Smooth muscle cell (in vitro differentiated cells): ENCODE measurements around the gene RILPL1. TPM values are rescaled to one million over a fixed set of nuclear protein-coding genes. Genes with fewer than 3 reads are reported as not detected.
"Not testable (repeated sequence)": the region's sequence is repeated elsewhere in the genome, so short reads cannot be mapped to it uniquely, and the experiment has no call there.

Experiments used
- DNase-seq: peaks from one replicate; lab custom pipeline; 2025; ENCODE audit not compliant: unreplicated experiment; lab: John Stamatoyannopoulos, UW
- H2AFZ ChIP-seq: fragments of 200-600 bp; sonication (generic); 2 replicates; pipeline ENCODE4 v1.6.0; 2016; ENCODE audit warnings: antibody characterized with exemption, low read depth, mild to moderate bottlenecking
- H3F3A ChIP-seq: fragments of 200-600 bp; sonication (generic); 2 replicates; pipeline ENCODE4 v1.6.0; 2017; ENCODE audit warnings: antibody characterized with exemption, low read depth
- H3K27ac ChIP-seq: fragments of 200-600 bp; sonication (generic); 2 replicates; pipeline ENCODE4 v1.5.1; 2016; ENCODE audit warnings: low read depth, mild to moderate bottlenecking
- H3K27me3 ChIP-seq: fragments of 200-600 bp; sonication (generic); 2 replicates; pipeline ENCODE4 v1.6.1; 2016; ENCODE audit warnings: low read depth, mild to moderate bottlenecking
- H3K36me3 ChIP-seq: fragments of 200-600 bp; sonication (generic); 2 replicates; pipeline ENCODE4 v1.5.1; 2016; ENCODE audit warnings: low read depth
- H3K4me1 ChIP-seq: fragments of 200-600 bp; sonication (generic); 2 replicates; pipeline ENCODE4 v1.5.1; 2016; ENCODE audit warnings: low read depth
- H3K4me2 ChIP-seq: fragments of 200-600 bp; sonication (generic); 2 replicates; pipeline ENCODE4 v1.6.0; 2016; ENCODE audit warnings: mild to moderate bottlenecking
- H3K4me3 ChIP-seq: fragments of 200-600 bp; sonication (generic); 2 replicates; pipeline ENCODE4 v1.5.1; 2016; ENCODE audit warnings: mild to moderate bottlenecking
- H3K79me2 ChIP-seq: fragments of 200-600 bp; sonication (generic); 2 replicates; pipeline ENCODE4 v1.6.0; 2016; ENCODE audit warnings: low read depth, mild to moderate bottlenecking
- H3K9ac ChIP-seq: fragments of 200-600 bp; sonication (generic); 2 replicates; pipeline ENCODE4 v1.6.0; 2016; ENCODE audit warnings: low read depth
- H3K9me3 ChIP-seq: fragments of 200-600 bp; sonication (generic); replicated peaks from 2 replicates; pipeline ENCODE4 v1.5.1; 2016; ENCODE audit warnings: low read depth
- H4K20me1 ChIP-seq: fragments of 200-600 bp; sonication (generic); 2 replicates; pipeline ENCODE4 v1.6.0; 2016; ENCODE audit warnings: low read depth
- WGBS: methylation state at CpG from one replicate; pipeline ENCODE4 v1.1.7; 2016; ENCODE audit warnings: low lambda C conversion rate; 5-methylcytosine and 5-hydroxymethylcytosine counted together
- polyA plus RNA-seq: library from polyadenylated mRNA; unstranded; fragments of >200 nt; fragmentation: Nextera tagmentation; extraction: Ambion mirVana; gene quantifications from 2 replicates; pipeline ENCODE4 v1.2.1, GENCODE V29; 2016
- total RNA-seq: library from RNA; depleted of rRNA; stranded (reverse); fragments of >200 nt; gene quantifications from 2 replicates; pipeline ENCODE4 v1.2.3, GENCODE V29; 2014
- TF ChIP-seq, protein P1 (sequence below): fragments of 200-600 bp; sonication (generic); IDR thresholded peaks from 2 replicates; pipeline ENCODE4 v1.5.1; 2017; ENCODE audit warnings: borderline replicate concordance, mild to moderate bottlenecking, antibody characterized with exemption; ENCODE audit not compliant: insufficient read depth, poor library complexity, severe bottlenecking

The RILPL1 gene
- total and polyA plus RNA-seq, 2 experiments from 2014 or later: 17.9 to 29.8 TPM

DNA sequence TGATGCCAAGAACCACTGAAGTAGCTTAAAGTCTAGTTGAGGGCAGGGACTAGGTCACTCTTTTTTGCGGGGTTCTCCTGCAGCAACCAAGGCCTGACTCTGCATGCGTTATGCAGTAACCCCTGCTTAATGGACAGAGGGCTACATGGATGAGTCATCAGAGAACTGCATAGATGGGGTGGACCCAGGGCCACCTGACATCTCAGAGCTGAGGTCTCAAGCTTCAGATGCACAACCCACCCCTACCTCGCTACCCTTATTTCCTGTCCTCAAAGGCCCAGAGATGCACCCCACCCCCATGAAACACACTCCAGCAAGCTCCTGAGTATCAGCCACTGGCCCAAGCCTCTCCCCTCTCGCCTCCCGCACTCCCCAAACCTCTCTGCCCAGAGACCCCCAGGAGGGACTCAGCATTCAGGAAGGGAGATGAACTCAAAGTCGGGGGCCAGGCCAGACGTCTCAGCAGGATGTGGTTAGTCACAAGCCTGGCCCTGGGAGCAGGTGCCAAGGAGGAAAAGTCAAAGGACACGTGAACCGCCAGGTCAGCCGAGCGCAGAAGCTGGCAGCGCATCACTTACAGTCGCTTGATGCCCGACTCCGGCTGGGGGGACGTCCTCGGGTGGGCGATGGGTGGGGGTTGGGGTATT lies 49.8 kb downstream of the RILPL1 start:
- no peaks in the 10 kb centered on the region for H3F3A ChIP-seq
- no peak overlapping the region for H3K9ac ChIP-seq
- TF ChIP-seq, protein P1, sequence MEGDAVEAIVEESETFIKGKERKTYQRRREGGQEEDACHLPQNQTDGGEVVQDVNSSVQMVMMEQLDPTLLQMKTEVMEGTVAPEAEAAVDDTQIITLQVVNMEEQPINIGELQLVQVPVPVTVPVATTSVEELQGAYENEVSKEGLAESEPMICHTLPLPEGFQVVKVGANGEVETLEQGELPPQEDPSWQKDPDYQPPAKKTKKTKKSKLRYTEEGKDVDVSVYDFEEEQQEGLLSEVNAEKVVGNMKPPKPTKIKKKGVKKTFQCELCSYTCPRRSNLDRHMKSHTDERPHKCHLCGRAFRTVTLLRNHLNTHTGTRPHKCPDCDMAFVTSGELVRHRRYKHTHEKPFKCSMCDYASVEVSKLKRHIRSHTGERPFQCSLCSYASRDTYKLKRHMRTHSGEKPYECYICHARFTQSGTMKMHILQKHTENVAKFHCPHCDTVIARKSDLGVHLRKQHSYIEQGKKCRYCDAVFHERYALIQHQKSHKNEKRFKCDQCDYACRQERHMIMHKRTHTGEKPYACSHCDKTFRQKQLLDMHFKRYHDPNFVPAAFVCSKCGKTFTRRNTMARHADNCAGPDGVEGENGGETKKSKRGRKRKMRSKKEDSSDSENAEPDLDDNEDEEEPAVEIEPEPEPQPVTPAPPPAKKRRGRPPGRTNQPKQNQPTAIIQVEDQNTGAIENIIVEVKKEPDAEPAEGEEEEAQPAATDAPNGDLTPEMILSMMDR: no peak
- H3K79me2 ChIP-seq: no peaks in the 10 kb centered on the region
- no peaks in the 10 kb centered on the region for H4K20me1 ChIP-seq
- no peak overlapping the region for H2AFZ ChIP-seq
- H3K27me3 ChIP-seq: no peaks in the 10 kb centered on the region
- no peak overlapping the region for H3K27ac ChIP-seq
- no peak overlapping the region for H3K4me2 ChIP-seq
- no peaks in the 10 kb centered on the region for H3K36me3 ChIP-seq
- WGBS: 92% methylated on average over 18 of the region's 18 CpGs
- H3K4me1 ChIP-seq: no peaks in the 10 kb centered on the region
- H3K4me3 ChIP-seq: no peak overlapping the region
- H3K9me3 ChIP-seq: no peaks in the 10 kb centered on the region
- no peak for DNase-seq

DNA sequence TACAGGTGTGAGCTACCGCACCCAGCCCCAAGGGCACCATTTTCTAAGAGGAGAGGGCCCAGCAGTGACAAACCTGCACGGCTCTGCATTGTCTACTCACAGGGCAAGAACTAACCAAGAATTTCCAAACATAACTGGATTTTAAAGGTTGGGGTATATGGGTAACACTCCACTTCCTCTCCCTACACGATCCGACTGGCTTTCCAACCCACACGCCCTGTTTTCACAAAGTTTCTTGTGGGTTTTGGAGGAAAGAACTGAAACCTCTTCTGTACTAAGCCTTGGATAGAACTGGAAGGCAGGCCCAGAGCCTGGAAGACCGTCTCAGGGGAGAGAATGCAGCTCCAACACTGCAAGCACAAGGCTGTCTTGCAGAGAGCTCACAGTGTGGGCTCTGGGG lies 50.6 kb downstream of the RILPL1 start:
- Histone ChIP-seq H3K9ac (no peak overlapping the region), H3K4me3 (no peak overlapping the region), H3K4me2 (no peak overlapping the region), H4K20me1 (no peaks in the 10 kb centered on the region), H3F3A (no peaks in the 10 kb centered on the region), H3K36me3 (no peaks in the 10 kb centered on the region), H3K27ac (no peak overlapping the region), H3K9me3 (no peaks in the 10 kb centered on the region), H3K4me1 (no peaks in the 10 kb centered on the region), H2AFZ (no peak overlapping the region), H3K79me2 (no peaks in the 10 kb centered on the region), H3K27me3 (no peaks in the 10 kb centered on the region)
- DNase-seq: no peak
- TF ChIP-seq, protein P1: no peak
- WGBS: 94% methylated on average over 6 of the region's 6 CpGs

DNA sequence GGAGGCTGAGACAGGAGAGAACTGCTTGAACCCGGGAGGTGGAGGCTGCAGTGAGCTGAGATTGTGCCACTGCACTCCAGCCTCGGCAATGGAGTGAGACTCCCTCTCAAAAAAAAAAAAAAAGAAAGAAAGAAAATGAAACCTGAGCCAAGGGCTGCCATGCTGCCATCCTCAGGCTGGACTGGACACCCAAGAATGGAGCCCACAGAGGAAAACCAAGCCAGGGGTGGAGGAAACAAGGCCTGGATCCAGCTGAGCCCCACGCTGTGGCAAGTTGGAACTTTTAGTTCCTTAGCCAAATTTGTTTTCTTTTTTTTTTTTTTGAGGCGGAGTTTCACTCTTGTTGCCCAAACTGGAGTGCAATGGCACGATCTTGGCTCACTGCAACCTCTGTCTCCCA lies 52.3 kb downstream of the RILPL1 start:
- not testable (repeated sequence) for H3K27ac ChIP-seq, H3F3A ChIP-seq, H3K36me3 ChIP-seq, H3K4me3 ChIP-seq, H3K4me1 ChIP-seq, H2AFZ ChIP-seq, H3K9ac ChIP-seq, H3K79me2 ChIP-seq, H4K20me1 ChIP-seq, H3K9me3 ChIP-seq, DNase-seq, H3K27me3 ChIP-seq, H3K4me2 ChIP-seq
- 98% methylated on average over 5 of the region's 5 CpGs for WGBS

DNA sequence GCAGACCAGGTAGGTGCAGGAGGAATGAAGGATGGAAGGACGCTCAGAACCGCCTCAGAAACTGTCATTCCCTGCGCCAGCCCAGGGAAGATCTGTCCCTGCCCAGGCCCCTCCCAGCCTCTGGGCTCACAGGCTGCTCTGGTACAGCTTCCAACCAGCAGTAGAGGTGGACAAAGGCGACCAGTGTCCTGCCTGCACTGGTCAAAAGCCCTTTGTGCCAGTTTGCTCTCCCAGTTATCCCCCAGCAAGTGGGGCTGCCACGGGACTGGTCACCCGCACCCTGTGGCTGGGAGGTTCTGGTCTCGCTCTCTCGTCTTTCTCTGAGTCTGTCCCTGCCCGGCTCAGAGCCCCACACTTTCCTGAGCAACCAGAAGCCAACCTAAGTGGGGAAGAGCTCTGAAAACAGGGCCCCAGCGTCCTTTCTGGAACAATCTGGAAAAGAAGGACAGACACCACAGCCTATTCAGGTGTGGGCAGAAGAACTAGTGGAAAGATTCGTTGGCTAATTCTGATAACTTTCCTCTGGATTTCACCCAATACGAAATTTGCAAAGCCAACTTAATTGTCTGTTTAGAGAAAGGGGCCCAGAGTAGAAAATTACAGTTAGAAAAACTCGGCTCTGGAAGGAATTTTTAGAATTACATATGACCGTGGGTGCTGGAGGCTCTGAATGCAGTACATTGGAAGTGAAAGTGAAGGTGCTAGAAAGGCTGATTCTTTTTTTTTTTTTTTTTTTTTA lies 53.9 kb downstream of the RILPL1 start:
- H3K4me2 ChIP-seq: no peak overlapping the region
- no peak overlapping the region for H3K27ac ChIP-seq
- TF ChIP-seq, protein P1: no peak

More for the DNA sequence above, 53.9 kb downstream of the RILPL1 start:
- H3K9ac ChIP-seq: no peak overlapping the region
- no peaks in the 10 kb centered on the region for H3K79me2 ChIP-seq
- no peaks in the 10 kb centered on the region for H3K4me1 ChIP-seq
- H2AFZ ChIP-seq: no peak overlapping the region
- no peaks in the 10 kb centered on the region for H3F3A ChIP-seq
- no peaks in the 10 kb centered on the region for H3K27me3 ChIP-seq
- DNase-seq: no peak
- H3K9me3 ChIP-seq: no peaks in the 10 kb centered on the region
- H3K36me3 ChIP-seq: no peaks in the 10 kb centered on the region
- WGBS: 95% methylated on average over 14 of the region's 14 CpGs
- H4K20me1 ChIP-seq: peaks cover 9% of the 10 kb centered on the region
- H3K4me3 ChIP-seq: no peak overlapping the region
